Measurements from ENCODE around the gene RWDD3. TPM values are rescaled to one million over a fixed set of nuclear protein-coding genes. Genes with fewer than 3 reads are reported as not detected.
A peak's percentile ranks its signal among the peaks of the same experiment; 100 is the strongest.

RWDD3 gene
- total RNA-seq, 2 donors from 2014 or later: 8.7 to 12.7 TPM

GRCh38 chr1:95222629-95223028 lies 11.4 kb upstream of the RWDD3 start:
- Mint-ChIP-seq H3K9me3 (no peaks in the 10 kb centered on the region), H3K36me3 (peaks cover 0 to 6% of the 10 kb centered on the region in 2 donors), H3K27ac (no peak overlapping the region)
- DNase-seq (ENCODE audit: low spot score in 2 of 2) (no peak), ATAC-seq (no peak)

GRCh38 chr1:95223110-95223509 lies 10.9 kb upstream of the RWDD3 start:
- Mint-ChIP-seq H3K36me3 (peaks cover 0 to 6% of the 10 kb centered on the region in 2 donors), H3K27ac (no peak overlapping the region), H3K9me3 (no peaks in the 10 kb centered on the region)
- ATAC-seq (no peak), DNase-seq (ENCODE audit: low spot score in 2 of 2) (no peak)

DNA sequence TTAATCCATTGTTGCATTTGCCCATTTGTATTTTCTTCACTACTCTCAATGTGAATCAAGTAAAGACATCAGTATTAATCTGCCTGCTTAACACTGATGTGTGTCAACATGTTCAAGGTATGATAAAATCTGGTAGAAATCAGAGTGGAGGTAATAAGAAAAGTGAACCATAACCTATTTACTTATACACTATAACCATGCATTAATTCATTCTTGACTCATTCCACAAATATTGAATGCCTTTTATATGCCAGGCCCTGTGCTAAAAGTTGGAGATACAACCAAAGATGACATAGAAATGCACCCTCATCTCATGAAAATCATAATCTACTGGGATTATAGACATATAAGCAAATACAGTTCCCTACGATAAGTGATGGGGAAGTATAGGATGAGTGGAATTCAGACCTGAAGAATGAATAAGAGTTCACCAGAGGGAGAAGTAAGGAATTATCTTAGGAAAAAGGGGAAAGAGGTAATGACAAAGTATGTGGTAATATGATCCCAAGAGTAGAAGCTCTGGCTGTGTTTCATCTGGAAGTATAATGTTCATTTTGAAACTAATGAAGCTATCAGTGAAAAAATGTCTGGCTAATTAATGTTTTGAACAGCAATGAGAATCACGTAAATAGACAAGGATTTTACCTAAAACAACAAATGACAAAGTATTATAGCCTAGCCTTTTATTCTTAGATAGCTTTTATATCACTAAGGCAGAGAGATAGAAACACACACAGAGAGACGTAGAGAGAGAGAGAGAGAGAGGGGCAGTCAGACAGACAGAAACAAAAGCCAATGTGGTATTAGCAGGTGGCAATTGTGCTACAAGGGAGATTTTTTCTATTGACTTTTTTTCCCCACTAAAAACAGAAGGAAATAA lies 7.0 kb upstream of the RWDD3 start:
- Mint-ChIP-seq H3K27ac (no peak overlapping the region), H3K36me3 (no peaks in the 10 kb centered on the region), H3K9me3 (no peaks in the 10 kb centered on the region)
- ATAC-seq (no peak), DNase-seq (ENCODE audit: low spot score in 2 of 2) (no peak)

- no peak overlapping the region for H3K27ac Mint-ChIP-seq
- ATAC-seq (no peak), DNase-seq (ENCODE audit: low spot score in 2 of 2) (no peak)
- H3K9me3 Mint-ChIP-seq: no peaks in the 10 kb centered on the region
- H3K36me3 Mint-ChIP-seq: no peaks in the 10 kb centered on the region
Observed at GRCh38 chr1:95229037-95229436, 5.0 kb upstream of the RWDD3 start.

DNA sequence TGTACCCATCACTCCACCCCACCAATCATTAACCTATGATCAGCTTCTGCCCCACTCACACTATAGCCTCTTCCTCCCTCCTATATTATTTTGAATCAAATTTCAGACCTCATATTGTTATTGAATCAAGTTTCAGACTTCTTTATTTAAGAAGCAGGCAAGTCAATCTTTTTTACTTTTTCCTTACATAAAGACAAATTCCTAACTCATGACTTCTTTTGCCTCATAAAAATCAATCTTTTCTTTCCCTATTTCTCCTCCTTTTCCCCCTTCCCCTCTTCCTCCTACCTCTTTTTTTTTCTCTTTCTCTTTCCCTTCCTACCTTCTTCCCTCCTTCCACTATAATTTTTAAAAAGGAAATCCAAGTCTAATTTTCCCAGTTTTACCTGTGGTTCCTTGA lies 4.3 kb upstream of the RWDD3 start:
- ATAC-seq (no peak), DNase-seq (ENCODE audit: low spot score in 2 of 2) (no peak)
- Mint-ChIP-seq H3K27ac (no peak overlapping the region), H3K9me3 (no peaks in the 10 kb centered on the region), H3K36me3 (peaks cover 0 to 3% of the 10 kb centered on the region in 2 donors)

GRCh38 chr1:95230256-95230655 lies 3.8 kb upstream of the RWDD3 start:
- no peak overlapping the region for H3K27ac Mint-ChIP-seq
- peaks cover 0 to 4% of the 10 kb centered on the region in 2 donors for H3K36me3 Mint-ChIP-seq
- ATAC-seq (no peak), DNase-seq (ENCODE audit: low spot score in 2 of 2) (no peak)
- no peaks in the 10 kb centered on the region for H3K9me3 Mint-ChIP-seq

GRCh38 chr1:95230768-95231191 lies 3.2 kb upstream of the RWDD3 start:
- H3K27ac Mint-ChIP-seq: no peak overlapping the region
- no peak for ATAC-seq
- DNase-seq (ENCODE audit: low spot score in 2 of 2): no peak

DNA sequence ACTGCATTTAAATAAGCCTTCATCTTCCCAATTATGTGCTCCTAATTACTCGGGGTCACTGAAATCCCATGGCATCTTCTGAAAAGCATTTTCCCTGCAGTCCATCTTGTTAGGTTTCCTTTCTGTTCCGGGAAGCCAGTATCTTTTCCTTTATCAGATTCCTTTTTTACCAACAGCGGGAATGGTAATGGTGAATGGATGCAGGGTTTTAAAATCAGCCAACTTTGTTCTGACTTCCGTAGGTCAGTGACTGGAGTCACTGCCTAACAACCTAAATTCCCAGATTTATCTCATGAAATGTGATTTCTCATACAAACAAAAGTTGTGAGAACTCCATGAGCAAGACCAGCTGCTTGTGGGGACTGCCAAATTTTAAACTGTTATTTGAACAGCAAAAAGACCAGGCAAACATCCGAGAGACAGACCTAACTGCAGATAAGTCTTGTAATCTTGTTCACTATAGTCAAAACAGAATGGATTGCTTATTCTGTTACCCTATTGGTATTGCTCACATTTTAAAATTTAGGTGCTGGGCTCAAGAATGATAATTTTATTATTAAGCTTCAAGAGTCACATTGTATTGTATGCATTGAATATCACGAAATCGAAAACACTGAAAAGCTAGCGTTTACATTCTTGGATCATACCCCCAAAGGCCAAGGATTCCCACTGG lies 1.2 kb upstream of the RWDD3 start:
- ATAC-seq (no peak), DNase-seq (ENCODE audit: low spot score in 2 of 2) (no peak)
- peaks cover 0 to 19% of the 10 kb centered on the region in 2 donors for H3K36me3 Mint-ChIP-seq
- H3K9me3 Mint-ChIP-seq: no peaks in the 10 kb centered on the region
- H3K27ac Mint-ChIP-seq: no peak overlapping the region

More at GRCh38 chr1:95230768-95231191, 3.2 kb upstream of the RWDD3 start:
- Mint-ChIP-seq H3K9me3 (no peaks in the 10 kb centered on the region), H3K36me3 (peaks cover 0 to 7% of the 10 kb centered on the region in 2 donors)

GRCh38 chr1:95233319-95233736 lies 682 bp upstream of the RWDD3 start:
- no peaks in the 10 kb centered on the region for H3K9me3 Mint-ChIP-seq
- H3K27ac Mint-ChIP-seq: peak overlapping the region in 1 of 2 donors; percentile 87
- H3K36me3 Mint-ChIP-seq: peaks cover 0 to 19% of the 10 kb centered on the region in 2 donors
- DNase-seq (ENCODE audit: low spot score in 2 of 2): no peak
- no peak for ATAC-seq

DNA sequence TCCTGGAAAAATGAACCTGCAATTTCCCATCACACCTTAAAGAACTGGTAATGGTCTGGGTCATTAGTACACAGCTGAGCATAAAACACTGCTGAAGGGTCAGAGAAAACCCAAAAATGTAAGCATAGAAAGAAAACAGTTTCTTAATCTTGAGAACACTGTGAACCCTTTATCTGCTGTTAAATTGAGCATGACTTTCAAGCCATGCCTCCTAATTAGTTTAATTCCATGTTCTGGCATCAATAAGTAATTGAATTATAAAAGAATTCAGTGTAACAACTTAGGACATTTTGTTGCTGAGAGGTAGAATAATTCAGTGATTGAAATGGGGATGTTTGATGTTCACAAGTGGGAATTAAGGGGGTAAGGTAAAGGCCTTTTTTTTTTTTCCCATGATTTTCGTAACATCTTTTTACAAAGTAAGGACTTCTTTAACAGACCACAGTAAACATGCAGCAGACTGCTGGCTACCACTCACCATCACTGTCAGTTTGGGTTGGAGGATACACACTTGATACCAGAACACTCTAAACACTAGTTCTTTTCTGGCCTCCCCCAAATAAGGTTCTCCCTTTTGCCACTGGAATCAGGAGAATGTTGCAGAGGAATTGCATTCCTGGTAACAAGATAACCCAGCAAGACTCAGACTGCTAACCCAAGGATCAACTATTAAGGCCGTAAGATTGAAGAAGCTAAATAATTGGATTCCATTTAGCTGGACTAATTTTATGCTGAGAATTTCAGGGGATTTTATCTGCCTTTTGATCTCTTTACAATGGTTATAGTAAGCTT lies 3.0 kb downstream of the RWDD3 start:
- DNase-seq (ENCODE audit: low spot score in 2 of 2) (no peak), ATAC-seq (no peak)
- peaks cover 8% of the 10 kb centered on the region in 2 donors for H3K9me3 Mint-ChIP-seq
- H3K36me3 Mint-ChIP-seq: peaks cover 16 to 52% of the 10 kb centered on the region in 2 donors
- no peak overlapping the region for H3K27ac Mint-ChIP-seq

- Mint-ChIP-seq H3K27ac (no peak overlapping the region), H3K36me3 (peaks cover 16 to 59% of the 10 kb centered on the region in 2 donors), H3K9me3 (peaks cover 8% of the 10 kb centered on the region in 2 donors)
- ATAC-seq (no peak), DNase-seq (ENCODE audit: low spot score in 2 of 2) (no peak)
Observed at GRCh38 chr1:95237981-95238703, 4.1 kb downstream of the RWDD3 start.

DNA sequence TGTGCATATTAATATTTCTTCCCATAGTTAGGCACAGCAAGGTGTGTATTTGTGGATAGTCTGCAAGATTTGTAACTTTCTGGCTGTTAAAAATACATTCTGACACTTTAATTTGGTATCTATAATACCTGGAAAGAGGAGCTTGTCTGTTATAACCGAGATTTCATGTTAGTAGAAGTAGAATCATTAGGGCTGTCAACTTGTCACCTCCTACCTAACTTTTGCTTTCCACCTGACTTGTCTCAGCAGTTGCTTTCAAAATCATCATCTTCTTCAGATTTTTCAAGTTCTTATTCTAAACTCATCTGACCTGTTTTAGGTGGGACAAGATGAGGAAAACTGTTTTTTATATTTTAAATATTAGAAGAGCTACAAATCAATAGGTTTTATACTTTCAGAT lies 11.0 kb downstream of the RWDD3 start:
- Mint-ChIP-seq H3K27ac (no peak overlapping the region), H3K36me3 (peaks cover 15 to 39% of the 10 kb centered on the region in 2 donors), H3K9me3 (peaks cover 8% of the 10 kb centered on the region in 2 donors)
- ATAC-seq (no peak), DNase-seq (ENCODE audit: low spot score in 2 of 2) (no peak)

GRCh38 chr1:95246511-95246910 lies 12.5 kb downstream of the RWDD3 start:
- DNase-seq (ENCODE audit: low spot score in 2 of 2) (no peak), ATAC-seq (no peak)
- no peaks in the 10 kb centered on the region for H3K9me3 Mint-ChIP-seq
- H3K36me3 Mint-ChIP-seq: peaks cover 0 to 25% of the 10 kb centered on the region in 2 donors
- H3K27ac Mint-ChIP-seq: no peak overlapping the region

DNA sequence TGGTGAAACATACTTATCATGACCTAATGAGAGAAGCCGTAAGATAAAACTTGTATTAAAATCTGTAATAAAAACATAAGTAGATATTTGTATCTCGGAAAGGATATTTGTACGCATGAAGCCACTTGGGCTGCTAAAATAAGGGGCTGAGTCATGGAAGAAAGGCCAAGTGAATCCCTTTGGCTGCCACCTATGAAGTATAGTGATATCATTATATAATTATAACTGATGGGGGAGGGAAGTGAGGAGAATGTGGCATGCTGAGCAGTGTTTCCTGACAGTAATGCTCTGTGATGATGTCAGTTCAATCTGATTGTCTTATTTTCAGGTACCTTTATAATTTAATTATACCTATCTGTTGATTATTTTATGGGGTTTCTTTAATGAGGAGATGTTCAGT lies 13.6 kb downstream of the RWDD3 start:
- H3K27ac Mint-ChIP-seq: peak overlapping the region in 1 of 2 donors; percentile 29

GRCh38 chr1:95249916-95250315 lies 15.9 kb downstream of the RWDD3 start:
- no peak for DNase-seq (ENCODE audit: low spot score in 2 of 2)
- Mint-ChIP-seq H3K27ac (no peak overlapping the region), H3K9me3 (peaks cover 0 to 7% of the 10 kb centered on the region in 2 donors), H3K36me3 (peaks cover 17 to 24% of the 10 kb centered on the region in 2 donors)
- no peak for ATAC-seq

More for the DNA sequence above, 13.6 kb downstream of the RWDD3 start:
- no peaks in the 10 kb centered on the region for H3K9me3 Mint-ChIP-seq
- DNase-seq (ENCODE audit: low spot score in 2 of 2): no peak
- ATAC-seq: no peak
- peaks cover 9 to 28% of the 10 kb centered on the region in 2 donors for H3K36me3 Mint-ChIP-seq

DNA sequence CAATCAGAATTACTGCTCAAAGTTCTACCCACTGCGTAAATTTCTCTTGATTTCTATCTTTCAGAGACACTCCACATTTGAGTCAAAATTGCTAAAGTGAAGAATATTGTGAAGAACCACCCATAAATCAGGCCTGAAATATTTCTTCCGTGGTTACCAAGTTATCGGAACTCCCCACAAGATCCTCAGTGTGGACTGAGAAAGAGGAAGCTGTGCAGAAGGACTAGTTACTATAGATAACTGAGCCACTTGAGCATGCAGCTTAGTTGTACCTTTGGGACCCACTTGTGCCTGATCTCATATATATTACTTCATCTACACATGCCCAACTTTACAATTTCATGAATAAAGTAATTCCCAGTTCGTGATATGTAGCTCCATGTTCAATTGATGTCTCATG lies 18.4 kb downstream of the RWDD3 start:
- ATAC-seq (no peak), DNase-seq (ENCODE audit: low spot score in 2 of 2) (no peak)
- Mint-ChIP-seq H3K27ac (no peak overlapping the region), H3K9me3 (peaks cover 0 to 7% of the 10 kb centered on the region in 2 donors), H3K36me3 (peaks cover 17 to 24% of the 10 kb centered on the region in 2 donors)
